ENCODE data around the gene RALGAPA1. TPM values are rescaled to one million over a fixed set of nuclear protein-coding genes. Genes with fewer than 3 reads are reported as not detected.

RALGAPA1 gene
- total and polyA plus RNA-seq, 2 of the 13 experiments (the other 11 are each of a cell fraction or from before 2014, with no cell fraction given): 65.0 to 89.2 TPM

- TF ChIP-seq HMGXB3 (CRISPR knock-in tag; IDR thresholded peaks at IDR 0.05; ENCODE audit: borderline replicate concordance) (peak; percentile 45; the same call in 1 of the 2 replicates), SP2 (CRISPR knock-in tag; IDR thresholded peaks at IDR 0.05) (no peak), FOXA3 (CRISPR knock-in tag; IDR thresholded peaks at IDR 0.05) (peak; percentile 97), ZNF441 (CRISPR knock-in tag; IDR thresholded peaks at IDR 0.05; ENCODE audit: borderline replicate concordance) (no peak), RAD21 (CRISPR knock-in tag; IDR thresholded peaks at IDR 0.05) (no peak), ARID4A (CRISPR knock-in tag; IDR thresholded peaks at IDR 0.05; ENCODE audit: borderline replicate concordance) (no peak; the same call in 1 of the 2 replicates), CREB1 (IDR thresholded peaks at IDR 0.05) (peak; percentile 5; the same call in 1 of the 2 replicates), CREB1 (CRISPR knock-in tag; IDR thresholded peaks at IDR 0.05) (peak; percentile 54; the same call in 1 of the 2 replicates), NR0B2 (CRISPR knock-in tag; IDR thresholded peaks at IDR 0.05) (no peak), LRRFIP1 (CRISPR knock-in tag; conservative IDR thresholded peaks at IDR 0.05) (no peak), POLR2G (IDR thresholded peaks at IDR 0.05; ENCODE audit: low read depth, low read length) (peak; percentile 57; the same call in 1 of the 2 replicates), FOXJ3 (CRISPR knock-in tag; IDR thresholded peaks at IDR 0.05; ENCODE audit: borderline replicate concordance) (peak; percentile 97), ATF5 (CRISPR knock-in tag; IDR thresholded peaks at IDR 0.05; ENCODE audit: low read depth) (no peak)
Observed at GRCh38 chr14:35806006-35806907, 2.8 kb downstream of the RALGAPA1 start (continued).
